ENCODE measurements around the gene RBL1. TPM values are rescaled to one million over a fixed set of nuclear protein-coding genes. Genes with fewer than 3 reads are reported as not detected.

The RBL1 gene
- polyA plus RNA-seq, 1 experiment: 2.2 TPM

GRCh38 chr20:37096415-37097041 is 731 bp upstream of the RBL1 start:
- no peak for TF ChIP-seq CTCF (IDR thresholded peaks at IDR 0.05; ENCODE audit: insufficient read depth, low read depth, low read length)
- Histone ChIP-seq H3K4me3 (ENCODE audit: low read depth, low read length) (peak overlapping the region; percentile 67), H3K27me3 (ENCODE audit: control insufficient read depth, insufficient read depth, low read length) (no peaks in the 10 kb centered on the region), H3K36me3 (ENCODE audit: control insufficient read depth, insufficient read depth, low read length) (no peaks in the 10 kb centered on the region)
- ChIA-PET CTCF (interaction anchor here (0.6 kb wide), 1 partner anchor 76 kb away, joined by 3 read pairs; no protein-coding TSS in a partner anchor), POLR2A (no interaction called here)
- DNase-seq (ENCODE audit: low read depth): no peak

GRCh38 chr20:37095108-37095598 is 644 bp downstream of the RBL1 start:
- DNase-seq (ENCODE audit: low read depth): no peak
- ChIA-PET CTCF (interaction anchor here (0.9 to 1.5 kb wide), 3 partner anchors 14 to 96 kb away, joined by 3 read pairs; partner anchors contain the start of genes MROH8 and RPN2), POLR2A (no interaction called here)
- TF ChIP-seq CTCF (IDR thresholded peaks at IDR 0.05; ENCODE audit: insufficient read depth, low read depth, low read length): no peak
- Histone ChIP-seq H3K4me3 (ENCODE audit: low read depth, low read length) (peak overlapping the region; percentile 67), H3K27me3 (ENCODE audit: control insufficient read depth, insufficient read depth, low read length) (no peaks in the 10 kb centered on the region), H3K36me3 (ENCODE audit: control insufficient read depth, insufficient read depth, low read length) (no peaks in the 10 kb centered on the region)

- ChIA-PET POLR2A (no interaction called here), CTCF (no interaction called here)
- H3K36me3 ChIP-seq (ENCODE audit: control insufficient read depth, insufficient read depth, low read length): no peaks in the 10 kb centered on the region; the same call in 1 of the 2 replicates
- TF ChIP-seq CTCF (IDR thresholded peaks at IDR 0.05; ENCODE audit: insufficient read depth, low read depth, low read length): no peak
- no peaks in the 10 kb centered on the region for H3K27me3 ChIP-seq (ENCODE audit: control insufficient read depth, insufficient read depth, low read length)
- H3K4me3 ChIP-seq (ENCODE audit: low read depth, low read length): no peak overlapping the region
- no peak for DNase-seq (ENCODE audit: low read depth)
These were observed 5.4 kb downstream of the RBL1 start for GRCh38 chr20:37090407-37090806.

GRCh38 chr20:37081717-37082289 is 14.0 kb downstream of the RBL1 start:
- POLR2A ChIA-PET: no interaction called here
- CTCF ChIA-PET: interaction anchor here (0.6 to 1.7 kb wide), 5 partner anchors 9 to 1802 kb away, joined by 3 to 6 read pairs (median 3); partner anchors contain the start of gene RBL1
- Histone ChIP-seq H3K4me3 (ENCODE audit: low read depth, low read length) (no peak overlapping the region), H3K27me3 (ENCODE audit: control insufficient read depth, insufficient read depth, low read length) (no peaks in the 10 kb centered on the region), H3K36me3 (ENCODE audit: control insufficient read depth, insufficient read depth, low read length) (no peaks in the 10 kb centered on the region)
- no peak for DNase-seq (ENCODE audit: low read depth)
- TF ChIP-seq CTCF (IDR thresholded peaks at IDR 0.05; ENCODE audit: insufficient read depth, low read depth, low read length): peak; percentile 36

- ChIA-PET CTCF (no interaction called here), POLR2A (no interaction called here)
- H3K36me3 ChIP-seq (ENCODE audit: control insufficient read depth, insufficient read depth, low read length): no peaks in the 10 kb centered on the region
- H3K27me3 ChIP-seq (ENCODE audit: control insufficient read depth, insufficient read depth, low read length): no peaks in the 10 kb centered on the region
- TF ChIP-seq CTCF (IDR thresholded peaks at IDR 0.05; ENCODE audit: insufficient read depth, low read depth, low read length): no peak
- DNase-seq (ENCODE audit: low read depth): no peak
- no peak overlapping the region for H3K4me3 ChIP-seq (ENCODE audit: low read depth, low read length)
These were observed 18.8 kb downstream of the RBL1 start for GRCh38 chr20:37077009-37077408.
